ENCODE measurements around the gene KRT77.

The KRT77 gene

DNA sequence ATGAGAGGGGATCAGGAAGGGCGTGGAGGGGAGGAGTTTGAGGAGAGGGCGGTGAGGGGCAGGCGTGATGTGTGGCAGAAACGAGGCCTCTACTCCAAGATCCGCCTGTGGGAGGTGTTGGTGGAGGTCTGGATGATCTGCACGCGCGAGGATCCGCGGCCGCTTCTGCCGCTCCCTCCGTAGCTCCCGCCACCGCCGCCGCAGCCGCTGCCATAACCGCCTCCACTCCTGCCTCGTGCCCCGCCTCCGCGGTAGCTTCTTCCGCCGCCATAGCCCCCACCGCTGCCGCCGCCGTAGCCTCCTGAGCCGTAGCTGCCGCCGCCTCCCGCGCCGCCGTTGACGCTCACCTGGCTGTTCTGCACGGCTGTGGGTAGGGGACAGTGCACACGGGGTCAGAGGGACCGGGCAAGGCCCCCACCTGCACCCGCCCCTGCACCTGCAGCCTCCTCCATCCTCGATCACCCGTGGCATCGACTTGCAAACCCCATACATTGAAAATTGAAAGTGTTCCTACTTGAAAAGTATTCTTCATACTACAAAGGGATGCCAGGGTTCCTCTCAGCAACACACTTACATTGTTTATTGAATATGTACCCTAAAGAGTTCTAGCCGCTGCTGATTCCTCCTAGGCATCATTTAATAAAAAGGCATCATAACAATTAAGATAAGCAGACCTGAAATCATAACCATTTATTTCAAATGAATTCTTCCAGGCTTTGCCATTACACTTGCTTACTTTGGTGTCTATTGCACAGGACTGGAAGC, 12.1 kb downstream of the KRT77 start:
- DNase-seq: no peak

DNA sequence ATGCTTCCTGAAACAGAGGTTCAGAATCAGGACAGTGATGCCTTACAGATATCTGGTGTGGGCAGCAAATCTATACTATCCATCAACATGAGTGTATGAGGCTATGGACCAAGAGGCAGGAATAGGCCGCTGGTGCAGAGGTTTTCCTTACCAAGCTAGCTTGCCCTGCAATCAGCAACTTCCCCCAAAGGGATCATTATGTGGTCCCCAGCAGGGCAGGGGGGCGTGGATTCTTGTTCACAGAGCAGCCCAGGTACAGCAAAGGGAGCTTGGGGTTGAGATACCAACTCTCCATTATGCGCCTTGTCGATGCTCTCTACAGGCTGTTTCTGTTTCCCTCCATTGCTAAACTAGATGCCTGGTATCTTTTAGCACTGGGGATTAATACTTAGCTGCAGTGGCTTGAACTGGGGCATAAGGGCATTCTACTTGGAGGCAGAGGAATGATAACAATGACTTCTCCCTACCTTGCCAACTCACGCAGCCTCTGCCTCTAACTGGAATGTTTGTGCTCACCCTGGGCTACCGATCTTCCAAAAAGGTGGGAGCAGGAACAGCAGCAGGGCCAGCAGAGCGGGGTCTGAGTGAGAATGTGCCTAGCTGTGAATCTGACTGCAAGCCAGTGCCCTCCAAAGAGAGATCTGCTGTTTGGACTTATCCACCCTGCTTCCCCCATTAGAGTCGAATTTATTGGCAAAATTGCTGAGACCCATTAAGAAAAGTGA, 12.8 kb downstream of the KRT77 start:
- no peak for DNase-seq

- no peak for DNase-seq
Observed at GRCh38 chr12:52689936-52690335, 13.4 kb downstream of the KRT77 start.

GRCh38 chr12:52689239-52689638, 14.1 kb downstream of the KRT77 start:
- no peak for DNase-seq

GRCh38 chr12:52688481-52688880, 14.8 kb downstream of the KRT77 start:
- no peak for DNase-seq

- no peak for DNase-seq
Observed at GRCh38 chr12:52687497-52688385, 15.6 kb downstream of the KRT77 start.

DNA sequence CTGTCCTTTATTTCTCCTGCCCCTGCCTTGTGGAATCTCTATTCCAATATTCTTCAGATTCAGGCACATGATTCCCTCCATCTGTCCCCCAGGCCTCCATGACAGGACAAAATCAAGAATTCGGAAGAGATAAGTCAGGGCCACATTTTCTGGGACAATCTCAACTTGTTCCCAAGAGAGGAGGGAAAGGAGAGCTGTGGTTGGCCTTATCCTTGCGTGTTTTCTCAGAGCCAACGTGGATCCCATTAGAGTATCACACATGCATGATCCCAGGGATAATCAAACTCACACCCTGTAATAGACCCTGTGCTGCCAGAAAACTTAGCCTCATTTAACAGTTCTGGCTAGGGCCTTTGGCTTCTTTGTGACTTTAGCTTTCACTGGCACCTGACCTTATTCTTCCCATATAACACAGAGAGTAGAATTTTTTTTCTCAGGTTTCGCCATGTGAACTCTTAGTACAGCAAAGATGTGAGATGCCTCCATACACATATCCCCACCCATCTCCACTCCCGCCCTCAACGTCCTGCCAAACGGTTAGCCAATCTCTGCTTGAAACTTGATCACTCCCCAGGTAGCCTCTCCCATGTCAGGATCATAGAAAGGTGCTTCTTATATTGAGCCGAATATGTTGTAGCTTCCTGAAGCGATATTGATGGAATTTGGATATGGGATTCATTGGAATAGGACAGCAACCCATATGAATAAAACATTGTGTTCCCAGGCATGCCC, 16.4 kb downstream of the KRT77 start:
- no peak for DNase-seq

DNA sequence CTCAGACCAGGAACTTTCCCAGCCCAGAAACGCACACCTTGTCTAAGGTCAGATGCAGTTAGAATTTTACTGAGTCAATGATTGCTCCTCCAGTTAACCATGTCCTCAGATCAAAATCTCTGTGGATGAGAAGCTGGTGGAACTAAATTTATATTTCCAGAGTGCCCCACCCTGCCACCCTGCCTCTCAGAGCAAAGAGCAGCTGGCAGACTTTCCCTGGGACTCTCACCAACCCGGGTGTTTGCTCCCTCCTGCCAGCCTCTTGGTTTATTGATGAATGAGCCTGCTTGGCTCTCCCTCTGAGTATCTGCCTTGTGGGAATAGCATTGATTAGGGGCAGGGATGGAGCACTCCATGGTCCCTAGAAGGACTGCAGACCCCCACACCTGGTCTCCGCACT, 17.3 kb downstream of the KRT77 start:
- DNase-seq: no peak

DNA sequence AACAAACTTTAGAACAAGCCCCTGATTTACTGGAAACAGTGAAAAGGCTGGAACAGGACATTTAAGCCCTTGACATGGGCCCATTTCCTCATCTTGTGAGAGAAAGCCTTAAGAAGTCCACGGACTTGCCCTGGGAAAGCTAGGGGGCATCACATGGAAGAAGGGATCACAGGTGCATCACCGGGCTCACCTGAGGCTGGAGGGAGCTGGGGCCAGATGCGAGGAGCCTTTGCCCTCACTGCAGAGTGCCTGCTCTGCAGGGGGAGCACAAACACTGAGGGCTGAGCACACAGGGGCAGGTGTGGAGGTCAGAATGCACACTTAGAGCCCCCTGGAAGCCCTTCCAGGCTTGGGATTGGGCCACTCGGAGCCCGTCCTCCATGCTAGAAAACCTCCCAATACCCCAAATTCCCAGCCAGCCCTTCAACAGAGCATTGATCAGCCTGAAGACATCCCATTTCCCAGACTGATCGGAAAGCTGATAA, 17.9 kb downstream of the KRT77 start:
- no peak for DNase-seq

GRCh38 chr12:52684431-52684830, 18.9 kb downstream of the KRT77 start:
- no peak for DNase-seq

DNA sequence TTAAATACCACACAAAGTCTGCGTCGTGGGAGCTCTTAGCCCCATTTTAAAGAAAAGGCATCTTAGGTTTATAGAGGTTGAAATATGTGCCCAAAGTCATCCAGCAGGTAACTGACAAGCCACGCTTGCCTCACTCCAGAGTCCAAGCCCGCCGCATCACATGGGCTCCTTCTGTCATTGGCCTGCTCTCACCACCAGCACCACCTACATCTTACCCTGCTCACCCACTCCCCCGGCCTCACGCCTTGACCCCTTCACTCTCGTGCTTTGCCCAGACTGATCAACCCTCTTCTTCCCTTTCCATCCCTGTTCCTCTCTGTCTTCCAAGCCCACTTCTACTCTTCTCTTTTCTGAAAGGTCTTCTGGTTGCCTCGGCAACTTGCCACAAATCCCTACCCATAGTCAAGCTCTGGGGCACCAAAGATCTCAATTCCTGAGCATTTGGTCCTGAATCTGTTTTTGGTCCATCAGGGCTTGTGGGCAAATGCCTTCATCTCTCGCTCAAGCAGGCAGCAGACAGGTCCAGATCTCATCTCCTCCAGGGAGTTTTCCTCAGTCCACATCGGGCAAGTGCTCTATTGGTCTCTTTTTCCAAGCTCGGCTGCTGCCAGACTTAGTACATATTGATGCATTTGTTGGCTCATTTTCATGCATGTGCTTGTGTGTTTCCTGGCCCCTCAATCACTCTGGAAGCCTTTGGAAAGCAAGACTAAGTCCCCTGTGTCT, 19.6 kb downstream of the KRT77 start:
- DNase-seq: no peak

- no peak for DNase-seq
Observed at GRCh38 chr12:52682938-52683574, 20.3 kb downstream of the KRT77 start.

DNA sequence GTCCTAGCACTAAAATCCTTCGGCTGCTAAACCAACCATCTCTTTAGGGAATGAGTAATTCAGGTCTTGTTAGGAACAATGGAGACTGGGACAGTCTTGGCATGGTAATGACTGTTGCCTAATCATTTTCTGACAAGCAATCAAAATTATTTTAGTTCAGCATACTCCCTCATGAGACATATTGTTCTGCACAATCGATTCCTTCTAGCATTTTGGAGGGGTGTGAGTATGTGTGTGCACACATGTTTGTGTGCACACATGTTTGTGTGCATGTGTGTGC, 21.0 kb downstream of the KRT77 start:
- DNase-seq: no peak

GRCh38 chr12:52681526-52682380, 21.6 kb downstream of the KRT77 start:
- no peak for DNase-seq

- DNase-seq: no peak
Observed at GRCh38 chr12:52680363-52680762, 23.0 kb downstream of the KRT77 start, which contains the start of gene KRT1. TSS of gene KRT1 (minus strand) at chr12:52680407. CDS start at chr12:52680348, 59 bp downstream.

DNA sequence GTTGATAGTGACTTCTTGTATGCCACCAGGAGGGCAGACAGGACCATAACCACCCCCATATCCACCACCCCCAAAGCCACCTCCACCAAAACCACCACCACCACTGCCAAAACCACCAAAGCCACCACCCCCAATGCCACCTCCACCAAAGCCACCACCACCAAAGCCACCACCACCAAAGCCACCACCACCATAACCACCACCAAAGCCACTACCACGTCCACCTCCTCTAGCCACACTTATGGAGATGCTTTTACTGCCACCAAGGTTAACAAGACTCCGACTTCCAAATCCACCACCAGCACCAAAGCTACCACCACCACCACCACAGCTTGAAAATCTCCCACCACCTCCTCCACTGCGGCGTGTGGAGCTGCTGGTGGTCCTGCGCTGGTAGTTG, 23.4 kb downstream of the KRT77 start:
- DNase-seq: no peak

DNA sequence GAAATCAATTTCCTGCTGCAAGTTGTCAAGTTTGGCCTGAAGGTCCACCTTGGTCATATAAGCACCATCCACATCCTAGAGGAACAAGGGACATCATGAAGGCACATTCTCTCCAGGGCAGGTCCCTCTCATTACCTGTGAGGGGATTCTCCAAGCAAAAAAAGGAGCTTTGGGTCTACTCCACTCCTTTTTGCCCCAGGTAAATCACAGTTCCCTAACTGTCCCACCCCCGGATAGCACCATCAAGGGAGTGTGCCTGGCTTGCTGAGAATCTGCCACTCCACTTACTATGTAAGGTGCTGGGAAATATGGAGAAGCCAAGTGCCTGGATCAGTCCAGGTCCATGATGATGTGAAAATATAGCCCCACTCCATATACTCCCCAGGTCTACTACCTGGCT, 25.7 kb downstream of the KRT77 start:
- DNase-seq: no peak

GRCh38 chr12:52677126-52677525, 26.2 kb downstream of the KRT77 start:
- DNase-seq: no peak

GRCh38 chr12:52676163-52676562, 27.2 kb downstream of the KRT77 start:
- no peak for DNase-seq

GRCh38 chr12:52675301-52675701, 28.0 kb downstream of the KRT77 start:
- DNase-seq: no peak

GRCh38 chr12:52674433-52674775, 28.9 kb downstream of the KRT77 start:
- DNase-seq: no peak
